ACC112 (cell line): ENCODE data around the gene STAT4.

Experiments used
- H2AFZ ChIP-seq: fragments of 200-600 bp; sonication (generic); one replicate; pipeline ENCODE4 v1.6.0; 2017; ENCODE audit warnings: antibody characterized with exemption, low read length; ENCODE audit not compliant: unreplicated experiment
- H3K27ac ChIP-seq: fragments of 200-600 bp; sonication (generic); 2 replicates; pipeline ENCODE4 v1.5.1; 2014; ENCODE audit warnings: low read depth, mild to moderate bottlenecking, antibody characterized with exemption, low read length, moderate library complexity
- H3K27me3 ChIP-seq: fragments of 200-600 bp; sonication (generic); 2 replicates; pipeline ENCODE4 v1.6.1; 2014; ENCODE audit warnings: mild to moderate bottlenecking, antibody characterized with exemption, low read length, moderate library complexity, mixed read lengths; ENCODE audit not compliant: insufficient read depth
- H3K36me3 ChIP-seq: fragments of 200-600 bp; sonication (generic); 2 replicates; pipeline ENCODE4 v1.6.1; 2016; ENCODE audit warnings: mild to moderate bottlenecking, antibody characterized with exemption, low read length, moderate library complexity, mixed read lengths; ENCODE audit not compliant: insufficient read depth
- H3K4me1 ChIP-seq: fragments of 200-600 bp; sonication (generic); one replicate; pipeline ENCODE4 v1.6.1; 2016; ENCODE audit warnings: low read length, mixed read lengths; ENCODE audit not compliant: insufficient read depth, unreplicated experiment, control insufficient read depth
- H3K4me3 ChIP-seq: fragments of 200-600 bp; sonication (generic); 2 replicates; pipeline ENCODE4 v1.5.1; 2014; ENCODE audit warnings: mild to moderate bottlenecking, low read depth, low read length
- H3K79me2 ChIP-seq: fragments of 200-600 bp; sonication (generic); one replicate; pipeline ENCODE4 v1.6.0; 2016; ENCODE audit warnings: low read length; ENCODE audit not compliant: control insufficient read depth, unreplicated experiment, insufficient read depth

The STAT4 gene

DNA sequence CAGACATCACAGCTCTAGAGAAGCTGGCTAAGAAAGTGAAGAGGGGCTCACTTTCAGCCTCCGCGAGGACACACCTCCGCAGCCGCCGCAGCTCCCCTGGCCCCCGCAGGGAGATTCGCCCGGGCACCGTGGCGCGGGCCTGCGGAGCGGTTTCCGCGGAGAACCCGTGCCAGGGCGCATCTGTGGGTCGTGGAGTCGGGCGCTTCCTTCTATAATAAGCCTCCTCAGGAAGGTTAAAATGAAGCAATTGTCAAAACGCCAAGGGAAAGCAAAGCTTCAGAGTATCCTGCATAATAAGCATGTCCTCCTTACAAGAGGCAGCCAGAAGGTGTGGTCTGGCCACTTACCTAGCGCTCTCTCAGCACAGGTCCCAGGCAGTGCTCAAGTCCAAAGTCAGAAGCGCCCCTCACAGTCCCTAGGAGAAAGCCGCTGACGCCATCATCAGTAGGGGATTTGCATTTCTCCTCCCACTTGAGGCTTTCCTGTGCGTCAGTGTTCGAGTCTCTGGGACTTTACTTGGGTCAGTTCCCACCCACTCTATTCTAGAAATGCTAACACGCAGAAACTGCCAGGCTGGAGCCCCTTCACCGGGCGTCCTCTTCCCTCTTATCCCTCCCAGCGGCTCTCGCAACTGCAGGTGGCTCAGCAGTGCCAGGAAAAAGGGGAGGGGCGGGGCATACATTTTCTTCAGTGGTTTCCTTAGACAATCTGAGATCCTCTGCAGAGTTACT is at the start of gene STAT4:
TSS of gene STAT4 (minus strand) at position 395 of the 731 bp plus-strand sequence. CDS start 2,791 bp downstream, outside the sequence.
- Histone ChIP-seq H3K4me3 (peak within 1 kb of the TSS; percentile 82), H2AFZ (peak within 1 kb of the TSS; percentile 99), H3K36me3 (no peaks in the 10 kb centered on the region), H3K79me2 (no peaks in the 10 kb centered on the region), H3K27ac (no peak within 1 kb of the TSS), H3K27me3 (no peaks in the 10 kb centered on the region), H3K4me1 (peaks cover 14% of the 10 kb centered on the region)

- Histone ChIP-seq H3K79me2 (no peaks in the 10 kb centered on the region), H3K36me3 (no peaks in the 10 kb centered on the region), H3K27me3 (no peaks in the 10 kb centered on the region), H3K4me3 (no peak overlapping the region), H2AFZ (no peak overlapping the region), H3K4me1 (peaks cover 22% of the 10 kb centered on the region), H3K27ac (no peak overlapping the region)
These were observed 49.2 kb upstream of the STAT4 start for GRCh38 chr2:191199929-191200512.

GRCh38 chr2:191198271-191198670 is 47.5 kb upstream of the STAT4 start:
- Histone ChIP-seq H3K36me3 (no peaks in the 10 kb centered on the region), H3K27ac (no peak overlapping the region), H3K4me1 (peaks cover 31% of the 10 kb centered on the region), H3K4me3 (no peak overlapping the region), H3K27me3 (no peaks in the 10 kb centered on the region), H2AFZ (no peak overlapping the region), H3K79me2 (no peaks in the 10 kb centered on the region)

DNA sequence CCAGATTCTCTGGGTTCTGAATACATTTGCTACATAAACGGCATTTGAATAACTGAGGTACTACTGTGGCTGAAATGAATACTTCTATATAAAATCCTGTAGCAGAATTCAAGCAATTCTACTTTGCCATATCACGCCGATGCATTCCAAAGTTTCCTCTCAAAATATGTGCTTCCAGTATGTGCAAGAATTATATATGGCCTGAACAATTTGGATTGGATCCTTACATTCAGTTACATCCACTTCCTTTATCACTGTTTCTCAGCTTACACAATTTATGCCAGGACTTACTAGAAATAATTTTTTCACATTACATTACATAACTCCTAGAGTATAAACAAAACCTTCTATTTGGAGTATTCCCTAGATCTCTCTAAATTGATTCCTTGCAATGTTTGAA is 46.3 kb upstream of the STAT4 start:
- no peak overlapping the region for H2AFZ ChIP-seq
- peaks cover 19% of the 10 kb centered on the region for H3K4me1 ChIP-seq
- H3K79me2 ChIP-seq, result no peaks in the 10 kb centered on the region
- no peak overlapping the region for H3K4me3 ChIP-seq
- no peaks in the 10 kb centered on the region for H3K36me3 ChIP-seq
- H3K27me3 ChIP-seq, result no peaks in the 10 kb centered on the region
- H3K27ac ChIP-seq, result no peak overlapping the region

DNA sequence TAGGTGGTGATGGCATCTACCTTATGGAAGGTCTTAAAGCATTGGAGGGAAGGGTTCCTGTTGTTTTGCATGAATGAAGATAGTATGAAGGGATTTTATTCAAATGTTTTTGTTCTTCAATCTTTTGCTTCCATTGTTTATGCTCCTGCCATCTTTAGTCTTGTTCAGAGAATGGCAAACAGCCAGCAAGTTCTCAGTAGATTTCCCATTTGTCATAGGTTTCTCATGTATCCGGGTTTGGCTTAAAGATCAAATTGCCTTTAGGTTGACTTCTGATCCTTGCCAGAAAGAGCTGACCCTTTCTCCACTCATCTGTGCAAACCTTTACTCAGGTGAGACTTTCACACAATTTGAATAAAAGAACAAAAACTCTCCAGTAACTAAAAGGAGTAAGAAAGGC is 44.2 kb upstream of the STAT4 start:
- no peaks in the 10 kb centered on the region for H3K27me3 ChIP-seq
- H3K36me3 ChIP-seq, result no peaks in the 10 kb centered on the region
- H3K27ac ChIP-seq, result no peak overlapping the region
- peaks cover 10% of the 10 kb centered on the region for H3K4me1 ChIP-seq
- no peaks in the 10 kb centered on the region for H3K79me2 ChIP-seq
- H2AFZ ChIP-seq, result no peak overlapping the region
- no peak overlapping the region for H3K4me3 ChIP-seq

DNA sequence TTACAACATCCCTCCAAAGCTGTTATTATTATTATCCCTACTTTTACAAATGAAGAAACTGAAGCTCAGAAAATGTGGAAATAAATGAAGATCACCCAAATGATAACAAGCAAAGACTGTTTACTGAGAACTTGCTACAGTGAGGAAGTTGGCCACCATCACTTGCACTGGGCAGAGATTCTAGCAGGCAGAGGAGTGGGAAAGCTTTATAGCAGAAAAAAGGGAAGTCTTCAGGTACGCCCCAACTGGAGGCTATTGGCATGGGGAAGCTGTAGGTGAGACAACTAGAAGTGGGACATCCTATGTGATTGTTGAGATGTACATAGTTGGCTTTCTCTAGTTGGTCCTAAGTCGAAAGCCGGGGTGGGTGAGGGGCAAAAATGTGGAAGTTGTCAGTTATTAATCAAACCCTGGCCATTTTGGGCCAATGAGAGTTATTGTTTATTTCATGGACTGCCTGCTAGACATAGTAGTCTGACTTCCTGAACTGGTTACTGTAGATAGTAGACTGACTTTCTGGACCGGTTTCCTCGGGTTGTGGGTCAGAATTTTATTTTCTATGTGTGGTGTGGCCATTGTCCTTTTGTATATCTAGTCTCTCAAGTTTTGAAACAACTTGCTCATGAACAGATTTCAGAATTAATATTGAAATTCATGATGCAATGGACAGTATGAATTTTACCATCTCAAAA is 40.2 kb upstream of the STAT4 start:
- H3K36me3 ChIP-seq, result no peaks in the 10 kb centered on the region
- H3K27me3 ChIP-seq, result no peaks in the 10 kb centered on the region
- no peak overlapping the region for H3K27ac ChIP-seq
- H3K79me2 ChIP-seq, result no peaks in the 10 kb centered on the region
- H3K4me1 ChIP-seq, result peaks cover 10% of the 10 kb centered on the region
- H3K4me3 ChIP-seq, result no peak overlapping the region
- H2AFZ ChIP-seq, result no peak overlapping the region

GRCh38 chr2:191190435-191190834 is 39.6 kb upstream of the STAT4 start:
- Histone ChIP-seq H3K36me3 (no peaks in the 10 kb centered on the region), H2AFZ (no peak overlapping the region), H3K4me3 (no peak overlapping the region), H3K27ac (no peak overlapping the region), H3K79me2 (no peaks in the 10 kb centered on the region), H3K4me1 (peaks cover 10% of the 10 kb centered on the region), H3K27me3 (no peaks in the 10 kb centered on the region)

GRCh38 chr2:191189112-191189635 is 38.4 kb upstream of the STAT4 start:
- Histone ChIP-seq H3K4me3 (peak overlapping the region; percentile 9; the same call in 1 of the 2 replicates), H3K36me3 (no peaks in the 10 kb centered on the region), H3K27ac (no peak overlapping the region), H2AFZ (peak overlapping the region; percentile 9), H3K79me2 (no peaks in the 10 kb centered on the region), H3K4me1 (peaks cover 4% of the 10 kb centered on the region), H3K27me3 (no peaks in the 10 kb centered on the region)

GRCh38 chr2:191188550-191189093 is 37.8 kb upstream of the STAT4 start:
- Histone ChIP-seq H3K79me2 (no peaks in the 10 kb centered on the region), H3K4me1 (no peaks in the 10 kb centered on the region), H3K27ac (no peak overlapping the region), H2AFZ (peak overlapping the region; percentile 9), H3K4me3 (peak overlapping the region; percentile 9; the same call in 1 of the 2 replicates), H3K36me3 (no peaks in the 10 kb centered on the region), H3K27me3 (no peaks in the 10 kb centered on the region)

GRCh38 chr2:191187105-191187829 is 36.5 kb upstream of the STAT4 start:
- Histone ChIP-seq H3K4me1 (no peaks in the 10 kb centered on the region), H3K4me3 (no peak overlapping the region), H3K27ac (no peak overlapping the region), H3K79me2 (no peaks in the 10 kb centered on the region), H2AFZ (no peak overlapping the region), H3K36me3 (no peaks in the 10 kb centered on the region), H3K27me3 (no peaks in the 10 kb centered on the region)
